ENCODE measurements around the gene PPP6R2. TPM values are rescaled to one million over a fixed set of nuclear protein-coding genes. Genes with fewer than 3 reads are reported as not detected.

PPP6R2 gene
- polyA plus RNA-seq, 1 donor from 2014 or later, result 85.4 TPM

GRCh38 chr22:50297510-50298265, 45.4 kb upstream of the PPP6R2 start:
- TF ChIP-seq TAF1 (IDR thresholded peaks at IDR 0.05; ENCODE audit: low read depth) (no peak), REST (IDR thresholded peaks at IDR 0.05; ENCODE audit: borderline replicate concordance) (no peak), EZH2 (IDR thresholded peaks at IDR 0.05; ENCODE audit: borderline replicate concordance, insufficient read depth, low read length, poor library complexity, severe bottlenecking) (no peak), RAD21 (conservative IDR thresholded peaks at IDR 0.05) (no peak), POLR2AphosphoS5 (IDR thresholded peaks at IDR 0.05) (no peak), CTCF (IDR thresholded peaks at IDR 0.05; ENCODE audit: poor library complexity, severe bottlenecking) (no peak), EP300 (conservative IDR thresholded peaks at IDR 0.05; ENCODE audit: poor library complexity, severe bottlenecking) (no peak), MXI1 (conservative IDR thresholded peaks at IDR 0.05; ENCODE audit: poor library complexity, severe bottlenecking) (no peak), SMC3 (conservative IDR thresholded peaks at IDR 0.05; ENCODE audit: poor library complexity) (no peak)
- peaks cover 53% of the 10 kb centered on the region for H3K79me2 ChIP-seq (replicated peaks; ENCODE audit: insufficient read depth, low read length)
- H3K4me2 ChIP-seq (ENCODE audit: low read length), result no peak overlapping the region
- H3K9me2 ChIP-seq (ENCODE audit: insufficient read depth, low read length), result no peaks in the 10 kb centered on the region
- no peaks in the 10 kb centered on the region for H3F3A ChIP-seq (ENCODE audit: insufficient read depth, low read length, poor library complexity, severe bottlenecking)
- no peak overlapping the region for H3K9ac ChIP-seq (ENCODE audit: low read length)
- no peak overlapping the region for H3K4me3 ChIP-seq (ENCODE audit: low read length)
- H3K27me3 ChIP-seq (ENCODE audit: insufficient read depth, low read depth, low read length), result no peaks in the 10 kb centered on the region
- no peaks in the 10 kb centered on the region for H3K36me3 ChIP-seq (ENCODE audit: insufficient read depth, low read length)
- peaks cover 10% of the 10 kb centered on the region for H4K20me1 ChIP-seq (ENCODE audit: insufficient read depth)
- H3K9me3 ChIP-seq (ENCODE audit: low read length), result no peaks in the 10 kb centered on the region
- no peak overlapping the region for H3K27ac ChIP-seq (ENCODE audit: low read length)
- H2AFZ ChIP-seq (ENCODE audit: low read depth, low read length), result no peak overlapping the region

GRCh38 chr22:50298266-50298637, 44.9 kb upstream of the PPP6R2 start:
- Histone ChIP-seq H3K4me2 (ENCODE audit: low read length) (no peak overlapping the region), H3K36me3 (ENCODE audit: insufficient read depth, low read length) (no peaks in the 10 kb centered on the region), H3K79me2 (replicated peaks; ENCODE audit: insufficient read depth, low read length) (peaks cover 55% of the 10 kb centered on the region), H3K27me3 (ENCODE audit: insufficient read depth, low read depth, low read length) (no peaks in the 10 kb centered on the region), H3K9me2 (ENCODE audit: insufficient read depth, low read length) (no peaks in the 10 kb centered on the region), H3K9ac (ENCODE audit: low read length) (no peak overlapping the region), H3F3A (ENCODE audit: insufficient read depth, low read length, poor library complexity, severe bottlenecking) (no peaks in the 10 kb centered on the region), H2AFZ (ENCODE audit: low read depth, low read length) (no peak overlapping the region), H3K27ac (ENCODE audit: low read length) (no peak overlapping the region), H3K9me3 (ENCODE audit: low read length) (no peaks in the 10 kb centered on the region), H3K4me3 (ENCODE audit: low read length) (no peak overlapping the region), H4K20me1 (ENCODE audit: insufficient read depth) (peaks cover 13% of the 10 kb centered on the region)
- TF ChIP-seq EZH2 (IDR thresholded peaks at IDR 0.05; ENCODE audit: borderline replicate concordance, insufficient read depth, low read length, poor library complexity, severe bottlenecking) (no peak), SMC3 (conservative IDR thresholded peaks at IDR 0.05; ENCODE audit: poor library complexity) (no peak), RAD21 (conservative IDR thresholded peaks at IDR 0.05) (no peak), CTCF (IDR thresholded peaks at IDR 0.05; ENCODE audit: poor library complexity, severe bottlenecking) (no peak)

All from neural cell (in vitro differentiated cells).